DMS53 treated with DMSO at 0.1 percent for 48 hours (cell line): ENCODE measurements around the gene MCF2L2.

ENCODE experiments used
- DNase-seq: peaks from one replicate; lab custom pipeline; 2025; ENCODE audit not compliant: unreplicated experiment; lab: John Stamatoyannopoulos, UW

The MCF2L2 gene

GRCh38 chr3:183214277-183214612, 214.2 kb downstream of the MCF2L2 start:
- no peak for DNase-seq

GRCh38 chr3:183213415-183214276, 214.8 kb downstream of the MCF2L2 start:
- no peak for DNase-seq

- no peak for DNase-seq
Measured at GRCh38 chr3:183212565-183212964, 215.9 kb downstream of the MCF2L2 start.

- DNase-seq: no peak
Measured at GRCh38 chr3:183212096-183212495, 216.3 kb downstream of the MCF2L2 start.

- no peak for DNase-seq
Measured at GRCh38 chr3:183211352-183211751, 217.1 kb downstream of the MCF2L2 start.

GRCh38 chr3:183210862-183211341, 217.5 kb downstream of the MCF2L2 start:
- DNase-seq: no peak

GRCh38 chr3:183210341-183210740, 218.1 kb downstream of the MCF2L2 start:
- no peak for DNase-seq

GRCh38 chr3:183208800-183209199, 219.6 kb downstream of the MCF2L2 start:
- no peak for DNase-seq

GRCh38 chr3:183208260-183208659, 220.2 kb downstream of the MCF2L2 start:
- DNase-seq: no peak

- DNase-seq: no peak
Measured at GRCh38 chr3:183203670-183204069, 224.7 kb downstream of the MCF2L2 start.

GRCh38 chr3:183202004-183202722, 226.3 kb downstream of the MCF2L2 start:
- DNase-seq: no peak

- DNase-seq: no peak
Measured at GRCh38 chr3:183198939-183199338, 229.5 kb downstream of the MCF2L2 start.

- no peak for DNase-seq
Measured at GRCh38 chr3:183197734-183198133, 230.7 kb downstream of the MCF2L2 start.

- no peak for DNase-seq
Measured at GRCh38 chr3:183195266-183195665, 233.2 kb downstream of the MCF2L2 start.

GRCh38 chr3:183193762-183194689, 234.4 kb downstream of the MCF2L2 start:
- peak; percentile 55 for DNase-seq

GRCh38 chr3:183192650-183193300, 235.6 kb downstream of the MCF2L2 start:
- no peak for DNase-seq

GRCh38 chr3:183189641-183190040, 238.8 kb downstream of the MCF2L2 start:
- DNase-seq: no peak

- DNase-seq: no peak
Measured at GRCh38 chr3:183188895-183189462, 239.4 kb downstream of the MCF2L2 start.

- DNase-seq: peak; percentile 13
Measured at GRCh38 chr3:183185696-183186095, 242.7 kb downstream of the MCF2L2 start.
